AG08396 (cell line): ENCODE measurements around the gene MOB3C.
"Not testable (repeated sequence)": the region's sequence is repeated elsewhere in the genome, so short reads cannot be mapped to it uniquely, and the experiment has no call there.

Source experiments
- DNase-seq: peaks from one replicate; pipeline ENCODE4 v3.0.0; 2012; ENCODE audit warnings: low spot score, mixed read lengths

MOB3C gene

GRCh38 chr1:46616277-46617107 lies at the start of gene MOB3C:
Gene MOB3C, minus strand, starts transcription at chr1:46616811. Its CDS starts 3,490 bp downstream, at chr1:46613321.
- DNase-seq, result peak; percentile 87

DNA sequence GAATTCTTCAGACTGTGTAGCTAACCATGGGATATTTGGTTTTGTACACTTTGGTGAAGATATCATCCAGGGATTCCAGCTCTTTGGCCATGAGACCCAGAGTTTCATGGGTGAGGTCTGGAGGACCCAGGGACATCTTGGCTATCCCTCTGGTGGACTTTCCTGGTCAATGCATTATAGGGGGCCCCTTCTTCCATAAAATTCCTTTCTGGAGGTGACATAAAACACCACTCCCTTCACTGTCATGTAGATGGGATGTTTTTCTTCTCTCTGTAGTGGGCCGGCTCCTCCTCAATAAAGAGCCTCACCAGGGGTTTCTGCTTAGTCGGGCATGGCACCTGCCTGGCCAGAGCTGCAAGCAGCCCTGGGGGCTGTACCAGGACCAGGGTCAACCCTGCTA lies 49.4 kb upstream of the MOB3C start:
- no peak for DNase-seq

GRCh38 chr1:46662919-46663318 lies 46.3 kb upstream of the MOB3C start:
- DNase-seq, result not testable (repeated sequence)

GRCh38 chr1:46660116-46660515 lies 43.5 kb upstream of the MOB3C start:
- not testable (repeated sequence) for DNase-seq

DNA sequence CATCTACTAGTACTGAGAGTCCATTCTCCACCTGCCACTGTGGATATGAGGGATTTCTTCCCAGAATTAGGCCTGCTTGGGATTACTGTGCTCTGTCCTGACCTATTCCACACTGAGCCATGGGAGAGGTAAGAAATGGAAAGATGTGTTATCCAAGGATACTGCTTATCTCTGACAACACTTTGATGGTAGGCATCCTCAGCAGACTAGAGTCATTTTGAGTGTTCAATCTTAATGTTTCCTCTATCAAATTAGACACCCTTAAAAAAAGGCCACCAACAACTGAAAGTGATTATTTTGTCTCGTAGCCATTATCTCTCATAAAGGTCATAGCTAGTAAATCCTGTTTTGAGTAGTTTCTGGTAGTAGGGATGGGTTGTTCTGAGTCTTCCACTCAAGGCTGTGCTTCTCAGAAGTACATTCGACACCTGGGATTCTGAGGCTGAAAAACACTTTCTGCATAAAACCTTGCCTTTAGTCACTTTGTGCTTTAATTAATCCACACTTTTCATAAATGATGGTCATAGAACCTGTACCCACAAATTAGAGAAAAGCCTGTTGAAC lies 42.8 kb upstream of the MOB3C start:
- DNase-seq, result no peak

- no peak for DNase-seq
These were observed 41.2 kb upstream of the MOB3C start for GRCh38 chr1:46657775-46658174.

GRCh38 chr1:46656643-46657042 lies 40.0 kb upstream of the MOB3C start:
- no peak for DNase-seq

DNA sequence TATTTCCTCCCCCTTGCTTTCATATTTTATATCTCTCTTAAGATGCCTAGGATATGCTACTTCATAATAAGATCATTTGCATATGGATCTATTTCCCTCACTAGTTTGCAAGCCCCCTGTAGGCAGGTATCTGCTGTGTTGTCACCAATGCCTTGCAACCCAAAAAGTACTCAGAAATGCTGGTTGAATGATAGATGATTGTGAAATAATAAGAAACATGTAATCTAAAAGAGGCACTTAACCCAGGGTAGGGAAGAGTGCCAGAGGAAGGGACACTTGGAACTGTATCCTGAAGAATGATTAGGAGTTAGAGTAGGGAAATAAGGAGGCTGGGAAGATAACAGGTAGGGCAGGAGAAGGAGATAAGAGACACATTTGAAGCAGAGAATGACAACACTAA lies 39.2 kb upstream of the MOB3C start:
- DNase-seq, result no peak

DNA sequence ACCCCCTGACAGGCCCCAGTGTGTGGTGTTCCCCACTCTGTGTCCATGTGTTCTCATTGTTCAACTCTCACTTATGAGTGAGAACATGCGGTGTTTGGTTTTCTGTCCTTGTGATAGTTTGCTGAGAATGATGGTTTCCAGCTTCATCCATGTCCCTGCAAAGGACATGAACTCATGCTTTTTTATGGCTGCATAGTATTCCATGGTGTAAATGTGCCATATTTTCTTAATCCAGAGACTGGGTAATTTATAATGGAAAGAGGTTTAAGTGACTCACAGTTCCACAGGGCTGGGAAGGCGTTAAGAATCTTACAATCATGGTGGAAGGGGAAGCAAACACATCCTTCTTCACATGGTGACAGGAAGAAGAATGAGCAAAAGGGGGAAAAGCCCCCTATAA lies 38.1 kb upstream of the MOB3C start:
- DNase-seq, result not testable (repeated sequence)

- DNase-seq, result no peak
These were observed 37.4 kb upstream of the MOB3C start for GRCh38 chr1:46654012-46654411.

DNA sequence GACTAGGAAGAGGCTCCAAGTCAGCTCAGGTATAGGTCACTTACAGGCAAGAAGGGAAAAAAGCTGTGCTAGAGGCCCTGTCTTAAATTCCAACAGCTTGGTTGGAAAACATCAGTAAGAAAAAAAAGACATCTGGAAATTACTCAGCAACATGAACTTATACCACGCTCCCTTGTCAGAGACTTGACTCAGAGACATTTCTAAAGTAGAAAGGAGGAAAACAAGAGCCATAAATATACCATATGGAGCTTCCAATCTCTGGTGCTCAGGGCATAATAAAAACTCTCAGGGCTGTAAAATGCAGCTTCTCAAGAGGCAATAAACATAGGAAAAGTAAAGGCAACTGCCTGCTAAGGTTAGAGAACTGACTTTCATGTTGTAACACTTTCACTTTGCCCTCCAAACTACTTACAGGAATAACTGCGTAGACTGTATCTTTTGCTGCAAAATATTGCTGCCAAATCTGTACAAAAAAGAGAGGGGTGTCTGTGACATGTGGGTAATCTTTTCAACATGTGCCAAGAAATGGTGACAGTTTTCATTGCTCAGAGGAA lies 36.9 kb upstream of the MOB3C start:
- DNase-seq, result no peak

GRCh38 chr1:46652321-46653100 lies 35.9 kb upstream of the MOB3C start:
- DNase-seq, result no peak

- DNase-seq, result not testable (repeated sequence)
These were observed 34.5 kb upstream of the MOB3C start for GRCh38 chr1:46651152-46651551.

DNA sequence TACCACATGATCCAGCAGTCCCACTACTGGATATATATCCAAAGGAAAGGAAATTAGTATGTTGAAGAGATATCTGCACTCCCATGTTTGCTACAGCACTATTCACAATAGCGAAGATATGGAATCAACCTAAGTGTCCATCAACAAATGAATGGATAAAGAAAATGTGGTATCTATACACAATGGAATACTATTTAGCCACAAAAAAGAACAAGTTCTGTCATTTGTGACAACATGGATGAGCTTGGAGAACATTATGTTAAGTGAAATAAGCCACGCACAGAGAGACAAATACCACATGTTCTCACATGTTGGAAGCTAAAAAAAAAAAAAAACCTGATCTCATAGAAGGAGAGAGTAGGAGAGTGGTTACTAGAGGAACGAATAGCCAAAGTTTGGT lies 33.9 kb upstream of the MOB3C start:
- no peak for DNase-seq

GRCh38 chr1:46649764-46650163 lies 33.2 kb upstream of the MOB3C start:
- DNase-seq, result no peak

DNA sequence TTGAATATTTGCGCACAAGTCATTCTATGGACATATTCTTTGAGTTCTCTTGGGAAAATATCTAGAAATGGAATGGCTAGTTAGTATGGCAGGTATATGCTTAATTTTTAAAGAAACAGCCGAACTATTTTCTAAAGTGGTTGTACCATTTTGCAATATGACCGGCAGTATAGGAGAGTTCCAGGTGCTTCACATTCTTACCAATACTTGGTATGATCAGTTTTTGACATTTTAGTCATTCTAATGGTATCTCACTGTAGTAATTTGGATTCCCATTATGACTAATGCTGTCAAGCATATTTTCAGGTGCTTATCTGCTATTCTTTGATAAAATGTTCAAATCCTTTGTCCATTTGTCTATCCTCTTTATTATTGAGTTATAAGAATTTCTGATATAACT lies 31.0 kb upstream of the MOB3C start:
- no peak for DNase-seq

DNA sequence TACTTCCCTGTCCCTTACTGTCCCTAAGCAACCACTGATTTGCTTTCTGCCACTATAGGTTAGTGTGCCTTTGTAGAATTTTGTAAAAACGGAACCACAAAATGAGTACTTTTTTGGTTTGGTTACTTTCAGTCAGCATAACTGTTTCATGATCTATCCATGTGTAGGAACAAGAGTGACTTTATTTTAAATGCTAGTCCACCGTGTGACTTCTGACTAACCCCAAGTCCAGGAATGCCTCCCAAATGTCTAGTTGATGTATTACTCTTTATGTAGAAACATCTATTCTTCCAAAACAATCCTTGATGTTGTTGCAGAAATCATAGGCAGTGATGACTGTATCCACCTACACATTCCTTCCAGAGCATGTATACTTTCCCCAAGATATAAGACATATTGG lies 30.2 kb upstream of the MOB3C start:
- no peak for DNase-seq

- DNase-seq, result no peak
These were observed 29.7 kb upstream of the MOB3C start for GRCh38 chr1:46646331-46646730.

- DNase-seq, result no peak
These were observed 29.2 kb upstream of the MOB3C start for GRCh38 chr1:46645815-46646214.

- DNase-seq, result peak; percentile 75
These were observed 26.8 kb upstream of the MOB3C start for GRCh38 chr1:46643368-46643775.

GRCh38 chr1:46642115-46642680 lies 25.6 kb upstream of the MOB3C start:
- DNase-seq, result no peak

- no peak for DNase-seq
These were observed 22.9 kb upstream of the MOB3C start for GRCh38 chr1:46639547-46639946.
